PFSK-1 (cell line): Measurements from ENCODE around the gene REC8.

Source experiments
- FOXP2 ChIP-seq: optimal IDR thresholded peaks from 2 replicates; pipeline ENCODE3; 2011; ENCODE audit warnings: borderline replicate concordance, control low read depth, inconsistent platforms; ENCODE audit not compliant: insufficient read depth; ENCODE audit errors: extremely low read length, extremely low read depth
- POLR2AphosphoS5 ChIP-seq: IDR thresholded peaks from 2 replicates; pipeline ENCODE4 v1.6.1; 2012; ENCODE audit warnings: low read depth, mild to moderate bottlenecking, control low read depth, low read length, moderate library complexity
- REST ChIP-seq, 2 experiments: IDR thresholded peaks; 2 replicates each; pipeline versions ENCODE4 v1.6.1 to v1.8.0; 2011 to 2012; ENCODE audit warnings: low read depth in 2 of 2, low read length in 2 of 2, control low read depth in 1 of 2, inconsistent platforms in 1 of 2, mild to moderate bottlenecking in 1 of 2, moderate library complexity in 1 of 2; ENCODE audit not compliant: insufficient read depth in 1 of 2
- SIN3A ChIP-seq: IDR thresholded peaks from 2 replicates; pipeline ENCODE4 v1.6.1; 2012; ENCODE audit warnings: mild to moderate bottlenecking, low read length, moderate library complexity, borderline replicate concordance; ENCODE audit not compliant: insufficient read depth
- TAF1 ChIP-seq: IDR thresholded peaks from 2 replicates; pipeline ENCODE4 v1.6.1; 2012; ENCODE audit warnings: low read length, control low read depth, borderline replicate concordance; ENCODE audit not compliant: insufficient read depth

Gene REC8

DNA sequence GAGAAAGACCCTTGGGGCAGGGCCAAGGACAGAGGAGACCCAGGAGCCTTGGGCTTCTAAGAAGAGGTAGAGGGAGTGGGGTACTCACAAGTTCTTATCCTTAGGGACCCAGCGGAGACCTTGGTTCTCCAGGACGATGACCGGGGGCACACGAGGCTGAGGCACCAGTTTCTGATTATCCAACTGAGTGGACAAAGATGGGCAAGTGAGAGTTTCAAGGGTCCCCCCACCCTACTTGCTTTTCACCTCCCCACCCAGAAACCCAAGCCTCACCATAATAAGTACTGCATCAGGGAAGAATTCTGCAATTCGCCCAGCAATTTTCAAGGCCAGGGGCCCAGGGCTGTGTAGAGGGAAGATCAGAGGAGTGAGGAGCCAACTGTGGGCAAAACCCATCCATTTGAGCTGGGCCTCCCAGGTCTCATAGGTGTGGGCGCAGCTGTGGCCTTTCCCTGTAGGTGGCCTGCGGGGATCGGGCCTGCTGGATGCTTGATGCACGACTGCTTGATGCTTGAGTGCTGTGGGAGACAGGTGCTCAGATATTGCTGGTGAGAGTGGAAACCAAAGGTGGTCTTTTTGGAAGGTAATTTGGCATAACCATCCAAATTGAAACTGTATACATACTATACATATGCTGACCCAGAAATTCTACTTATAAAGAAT is 32.5 kb upstream of the REC8 start:
- no peak for TF ChIP-seq FOXP2
- TF ChIP-seq REST (IDR thresholded peaks at IDR 0.05; ENCODE audit: insufficient read depth in 1 of 2, low read depth in 2 of 2, low read length in 2 of 2): no peak
- TF ChIP-seq SIN3A: no peak
- no peak for TF ChIP-seq POLR2AphosphoS5
- no peak for TF ChIP-seq TAF1

DNA sequence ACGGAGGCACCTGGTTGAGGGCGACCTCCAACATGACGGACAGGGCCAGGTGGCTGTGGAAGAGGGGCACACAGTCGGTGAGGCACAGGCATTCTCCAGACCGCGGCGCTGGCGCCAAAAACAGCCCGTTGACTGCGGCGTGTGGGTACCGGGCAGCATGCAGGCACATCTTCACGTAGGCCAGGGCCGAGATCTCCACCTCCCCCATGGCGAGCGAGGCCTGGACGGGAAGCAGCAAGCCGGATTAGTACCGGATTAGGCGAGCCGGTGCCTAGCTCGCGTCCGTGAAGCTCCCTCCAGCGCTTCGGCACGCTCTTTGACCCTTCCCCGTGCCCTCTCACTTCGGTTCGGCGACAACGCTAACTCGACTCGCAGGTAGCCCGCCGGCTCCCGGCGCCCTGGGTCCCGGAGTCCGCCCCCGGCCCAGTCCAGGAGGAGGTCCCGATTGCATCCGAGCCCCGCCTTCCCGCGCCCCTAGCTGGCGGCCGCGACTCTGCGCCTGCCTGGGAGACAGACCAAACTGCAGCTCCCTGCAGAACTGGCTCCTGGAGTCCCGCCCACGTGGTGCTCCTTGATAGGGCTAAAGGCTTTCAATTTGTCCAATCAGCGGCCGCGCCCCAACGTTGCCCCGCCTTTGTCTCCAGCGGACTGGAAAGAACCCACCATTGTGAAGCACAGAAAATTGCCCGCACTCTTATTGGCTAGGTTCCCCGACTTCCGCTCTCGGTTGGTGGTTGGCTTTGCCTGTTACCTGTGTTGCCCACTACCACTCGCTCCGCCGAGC is 30.6 kb upstream of the REC8 start, which contains the start of gene EMC9:
TSS of gene EMC9 (minus strand) at position 495 of the 784 bp plus-strand sequence. CDS start at position 208, 287 bp downstream.
- TF ChIP-seq POLR2AphosphoS5: peak; percentile 69
- TF ChIP-seq FOXP2: no peak
- TF ChIP-seq TAF1: peak; percentile 83; the same call in 1 of the 2 replicates
- TF ChIP-seq REST (IDR thresholded peaks at IDR 0.05; ENCODE audit: insufficient read depth in 1 of 2, low read depth in 2 of 2, low read length in 2 of 2): 0 out of 4 replicates have a peak, but pooled peaks of 1 of the 2 experiments have one; percentile 6

DNA sequence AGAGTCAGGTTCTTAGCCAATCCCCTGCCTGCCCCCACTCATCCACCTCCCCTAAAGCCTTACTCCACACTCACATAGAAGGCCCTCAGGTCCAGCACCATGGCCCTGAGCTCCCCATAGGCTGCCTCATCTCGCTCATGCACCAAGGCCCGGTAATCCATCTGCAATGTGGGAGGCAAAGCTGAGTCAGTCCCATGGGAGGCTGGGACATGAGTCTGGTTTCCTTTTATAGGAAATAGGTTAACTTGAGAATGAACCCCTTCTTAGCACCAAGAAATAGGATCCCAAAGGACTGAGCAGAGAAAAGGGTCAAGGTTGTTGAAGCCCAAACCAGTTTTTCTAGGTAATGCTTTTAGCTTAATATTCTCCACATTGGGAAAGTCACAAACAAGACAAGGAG is 28.4 kb upstream of the REC8 start:
- TF ChIP-seq REST (IDR thresholded peaks at IDR 0.05; ENCODE audit: insufficient read depth in 1 of 2, low read depth in 2 of 2, low read length in 2 of 2) (no peak), FOXP2 (no peak), SIN3A (no peak), POLR2AphosphoS5 (no peak), TAF1 (no peak)

GRCh38 chr14:24144451-24144850 is 27.4 kb upstream of the REC8 start:
- TF ChIP-seq REST (IDR thresholded peaks at IDR 0.05; ENCODE audit: insufficient read depth in 1 of 2, low read depth in 2 of 2, low read length in 2 of 2): no peak
- no peak for TF ChIP-seq FOXP2
- no peak for TF ChIP-seq SIN3A
- TF ChIP-seq POLR2AphosphoS5: no peak
- TF ChIP-seq TAF1: no peak

GRCh38 chr14:24145219-24145618 is 26.7 kb upstream of the REC8 start:
- TF ChIP-seq POLR2AphosphoS5 (no peak), SIN3A (no peak), REST (IDR thresholded peaks at IDR 0.05; ENCODE audit: insufficient read depth in 1 of 2, low read depth in 2 of 2, low read length in 2 of 2) (no peak), FOXP2 (no peak), TAF1 (no peak)
